Measurements from ENCODE around the gene PRTG. TPM values are rescaled to one million over a fixed set of nuclear protein-coding genes. Genes with fewer than 3 reads are reported as not detected.
"Not testable (repeated sequence)": the region's sequence is repeated elsewhere in the genome, so short reads cannot be mapped to it uniquely, and the experiment has no call there.

The PRTG gene
- total RNA-seq, 6 experiments from 2014 or later: 0.21 to 2.1 (median 1.3) TPM

GRCh38 chr15:55694652-55695150 is 48.3 kb downstream of the PRTG start:
- DNase-seq: no peak

GRCh38 chr15:55693116-55693515 is 49.8 kb downstream of the PRTG start:
- not testable (repeated sequence) for H3K27ac Mint-ChIP-seq; H3K4me3 Mint-ChIP-seq; H3K36me3 Mint-ChIP-seq (ENCODE audit: low read depth); DNase-seq; H3K27me3 Mint-ChIP-seq (ENCODE audit: insufficient read depth); H3K9me3 Mint-ChIP-seq
- H3K4me1 Mint-ChIP-seq (ENCODE audit: low read depth): peaks cover 11% of the 10 kb centered on the region; the same call in 1 of the 2 replicates

More at GRCh38 chr15:55694652-55695150, 48.3 kb downstream of the PRTG start:
- TF ChIP-seq, protein P1, sequence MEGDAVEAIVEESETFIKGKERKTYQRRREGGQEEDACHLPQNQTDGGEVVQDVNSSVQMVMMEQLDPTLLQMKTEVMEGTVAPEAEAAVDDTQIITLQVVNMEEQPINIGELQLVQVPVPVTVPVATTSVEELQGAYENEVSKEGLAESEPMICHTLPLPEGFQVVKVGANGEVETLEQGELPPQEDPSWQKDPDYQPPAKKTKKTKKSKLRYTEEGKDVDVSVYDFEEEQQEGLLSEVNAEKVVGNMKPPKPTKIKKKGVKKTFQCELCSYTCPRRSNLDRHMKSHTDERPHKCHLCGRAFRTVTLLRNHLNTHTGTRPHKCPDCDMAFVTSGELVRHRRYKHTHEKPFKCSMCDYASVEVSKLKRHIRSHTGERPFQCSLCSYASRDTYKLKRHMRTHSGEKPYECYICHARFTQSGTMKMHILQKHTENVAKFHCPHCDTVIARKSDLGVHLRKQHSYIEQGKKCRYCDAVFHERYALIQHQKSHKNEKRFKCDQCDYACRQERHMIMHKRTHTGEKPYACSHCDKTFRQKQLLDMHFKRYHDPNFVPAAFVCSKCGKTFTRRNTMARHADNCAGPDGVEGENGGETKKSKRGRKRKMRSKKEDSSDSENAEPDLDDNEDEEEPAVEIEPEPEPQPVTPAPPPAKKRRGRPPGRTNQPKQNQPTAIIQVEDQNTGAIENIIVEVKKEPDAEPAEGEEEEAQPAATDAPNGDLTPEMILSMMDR (IDR thresholded peaks at IDR 0.05): no peak
- H3K4me3 Mint-ChIP-seq: no peak overlapping the region
- no peaks in the 10 kb centered on the region for H3K36me3 Mint-ChIP-seq (ENCODE audit: low read depth)
- H3K27ac Mint-ChIP-seq: no peak overlapping the region
- peaks cover 11% of the 10 kb centered on the region; the same call in 1 of the 2 replicates for H3K4me1 Mint-ChIP-seq (ENCODE audit: low read depth)
- H3K9me3 Mint-ChIP-seq: no peaks in the 10 kb centered on the region
- H3K27me3 Mint-ChIP-seq (ENCODE audit: insufficient read depth): peaks cover 2% of the 10 kb centered on the region

- H3K27ac Mint-ChIP-seq: no peak overlapping the region
- no peak overlapping the region for H3K4me3 Mint-ChIP-seq
- H3K36me3 Mint-ChIP-seq (ENCODE audit: low read depth): no peaks in the 10 kb centered on the region
- no peaks in the 10 kb centered on the region for H3K4me1 Mint-ChIP-seq (ENCODE audit: low read depth)
- DNase-seq: no peak
- TF ChIP-seq, protein P1 (IDR thresholded peaks at IDR 0.05): no peak
- peaks cover 1% of the 10 kb centered on the region for H3K27me3 Mint-ChIP-seq (ENCODE audit: insufficient read depth)
- no peaks in the 10 kb centered on the region for H3K9me3 Mint-ChIP-seq
Observed at GRCh38 chr15:55687792-55688191, 55.2 kb downstream of the PRTG start.

DNA sequence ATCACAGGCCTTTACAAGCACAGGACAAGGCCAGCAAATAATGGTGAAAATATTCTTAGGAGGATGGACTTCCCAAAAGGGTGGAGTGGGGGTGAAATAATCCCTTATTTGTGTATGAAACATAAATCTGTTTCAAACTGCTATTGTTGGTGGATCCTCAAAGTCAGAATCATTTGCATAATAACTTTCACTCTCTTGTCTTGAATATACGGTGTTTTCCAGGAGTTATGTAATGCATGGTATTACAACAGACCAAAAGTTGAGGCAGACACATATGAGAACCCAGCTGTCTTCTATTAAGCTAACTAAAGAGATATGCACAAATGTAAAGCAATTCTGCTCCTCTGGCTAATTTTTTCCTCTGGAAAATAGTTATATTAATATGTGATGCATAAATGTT is 57.7 kb downstream of the PRTG start:
- H3K4me1 Mint-ChIP-seq (ENCODE audit: low read depth): no peaks in the 10 kb centered on the region
- no peak for DNase-seq
- H3K4me3 Mint-ChIP-seq: no peak overlapping the region
- no peaks in the 10 kb centered on the region for H3K9me3 Mint-ChIP-seq
- no peak overlapping the region for H3K27ac Mint-ChIP-seq
- H3K27me3 Mint-ChIP-seq (ENCODE audit: insufficient read depth): peaks cover 1% of the 10 kb centered on the region; the same call in 1 of the 2 replicates
- H3K36me3 Mint-ChIP-seq (ENCODE audit: low read depth): no peaks in the 10 kb centered on the region
- TF ChIP-seq, protein P1 (IDR thresholded peaks at IDR 0.05): no peak

DNA sequence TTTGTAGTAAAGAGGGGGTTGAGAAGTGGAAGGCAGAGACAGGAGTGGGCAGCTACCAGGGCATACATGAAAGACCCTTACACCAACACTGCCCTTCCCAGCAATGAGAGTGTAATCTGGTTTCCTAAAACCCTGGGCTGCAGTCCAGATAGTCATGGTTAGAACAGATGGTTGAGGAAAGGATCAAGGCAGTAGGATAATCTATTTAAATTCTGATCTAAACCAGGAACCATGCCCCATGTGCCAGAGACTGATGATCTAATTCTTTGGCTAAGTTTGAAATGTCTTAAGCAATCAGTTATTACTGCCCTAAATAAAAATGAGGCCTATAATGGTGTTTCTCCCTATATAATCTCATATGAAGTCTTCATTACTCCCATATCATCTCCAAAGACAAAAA is 59.6 kb downstream of the PRTG start:
- no peaks in the 10 kb centered on the region for H3K9me3 Mint-ChIP-seq
- TF ChIP-seq, protein P1 (IDR thresholded peaks at IDR 0.05): no peak
- DNase-seq: no peak

GRCh38 chr15:55681631-55682030 is 61.3 kb downstream of the PRTG start:
- Mint-ChIP-seq H3K4me1 (ENCODE audit: low read depth) (no peaks in the 10 kb centered on the region), H3K36me3 (ENCODE audit: low read depth) (no peaks in the 10 kb centered on the region), H3K9me3 (no peaks in the 10 kb centered on the region), H3K4me3 (no peak overlapping the region), H3K27me3 (ENCODE audit: insufficient read depth) (no peaks in the 10 kb centered on the region; the same call in 1 of the 2 replicates), H3K27ac (no peak overlapping the region)
- TF ChIP-seq, protein P1 (IDR thresholded peaks at IDR 0.05): no peak
- DNase-seq: no peak

More for the DNA sequence above, 59.6 kb downstream of the PRTG start:
- peaks cover 1% of the 10 kb centered on the region; the same call in 1 of the 2 replicates for H3K27me3 Mint-ChIP-seq (ENCODE audit: insufficient read depth)
- H3K4me1 Mint-ChIP-seq (ENCODE audit: low read depth): no peaks in the 10 kb centered on the region
- H3K27ac Mint-ChIP-seq: no peak overlapping the region
- H3K4me3 Mint-ChIP-seq: no peak overlapping the region
- H3K36me3 Mint-ChIP-seq (ENCODE audit: low read depth): no peaks in the 10 kb centered on the region
